ENCODE data around the gene EIF2AK2. TPM values are rescaled to one million over a fixed set of nuclear protein-coding genes. Genes with fewer than 3 reads are reported as not detected.

EIF2AK2 gene
- total RNA-seq, 1 experiment from 2014 or later = 41.7 TPM

DNA sequence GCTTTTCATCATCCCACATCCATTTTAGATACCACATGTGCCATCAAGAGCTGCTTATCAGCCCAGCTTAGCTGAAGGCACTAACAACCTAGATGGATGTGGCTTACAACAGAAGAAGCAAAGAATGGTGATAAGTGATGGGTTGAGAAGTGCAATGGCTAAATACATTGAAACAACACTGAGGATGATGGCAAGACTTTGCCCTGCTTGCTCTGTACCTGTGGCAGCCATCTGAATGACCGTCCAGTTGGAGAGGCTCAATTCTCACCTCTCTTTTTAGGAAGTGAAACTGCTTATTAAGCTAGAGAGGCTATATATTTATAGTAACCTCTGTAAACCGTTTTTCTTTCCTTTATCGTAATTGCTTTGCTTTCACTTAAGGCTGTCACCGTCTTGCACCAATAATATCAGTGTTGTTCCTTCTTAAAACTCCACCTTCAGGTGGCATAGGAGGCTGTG lies 66.7 kb downstream of the EIF2AK2 start:
- no peaks in the 10 kb centered on the region; the same call in 1 of the 2 replicates for H3K36me3 ChIP-seq (ENCODE audit: control insufficient read depth, insufficient read depth, low read length)
- Mint-ChIP-seq H3K9me3 (ENCODE audit: unreplicated experiment) (no peaks in the 10 kb centered on the region), H3K4me1 (ENCODE audit: low read depth, unreplicated experiment) (peaks cover 8% of the 10 kb centered on the region), H3K27me3 (ENCODE audit: insufficient read depth, unreplicated experiment) (no peaks in the 10 kb centered on the region), H3K4me3 (ENCODE audit: unreplicated experiment) (no peak overlapping the region), H3K27ac (ENCODE audit: unreplicated experiment) (no peak overlapping the region), H3K36me3 (ENCODE audit: insufficient read depth, unreplicated experiment) (peaks cover 16% of the 10 kb centered on the region)
- no peak overlapping the region for H3K4me3 ChIP-seq (ENCODE audit: low read depth, low read length)
- no TSS peak for BruUV-seq (replicated peaks)
- POLR2A ChIA-PET = no interaction called here
- H3K4me1 ChIP-seq = peaks cover 9% of the 10 kb centered on the region; the same call in 1 of the 2 replicates
- intact Hi-C loops (cut with micrococcal nuclease; ENCODE audit: unreplicated experiment) = no loop called here
- CTCF ChIA-PET = no interaction called here
- no peak for DNase-seq
- H3K9me3 ChIP-seq = no peaks in the 10 kb centered on the region
- TF ChIP-seq, protein P1, sequence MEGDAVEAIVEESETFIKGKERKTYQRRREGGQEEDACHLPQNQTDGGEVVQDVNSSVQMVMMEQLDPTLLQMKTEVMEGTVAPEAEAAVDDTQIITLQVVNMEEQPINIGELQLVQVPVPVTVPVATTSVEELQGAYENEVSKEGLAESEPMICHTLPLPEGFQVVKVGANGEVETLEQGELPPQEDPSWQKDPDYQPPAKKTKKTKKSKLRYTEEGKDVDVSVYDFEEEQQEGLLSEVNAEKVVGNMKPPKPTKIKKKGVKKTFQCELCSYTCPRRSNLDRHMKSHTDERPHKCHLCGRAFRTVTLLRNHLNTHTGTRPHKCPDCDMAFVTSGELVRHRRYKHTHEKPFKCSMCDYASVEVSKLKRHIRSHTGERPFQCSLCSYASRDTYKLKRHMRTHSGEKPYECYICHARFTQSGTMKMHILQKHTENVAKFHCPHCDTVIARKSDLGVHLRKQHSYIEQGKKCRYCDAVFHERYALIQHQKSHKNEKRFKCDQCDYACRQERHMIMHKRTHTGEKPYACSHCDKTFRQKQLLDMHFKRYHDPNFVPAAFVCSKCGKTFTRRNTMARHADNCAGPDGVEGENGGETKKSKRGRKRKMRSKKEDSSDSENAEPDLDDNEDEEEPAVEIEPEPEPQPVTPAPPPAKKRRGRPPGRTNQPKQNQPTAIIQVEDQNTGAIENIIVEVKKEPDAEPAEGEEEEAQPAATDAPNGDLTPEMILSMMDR (IDR thresholded peaks at IDR 0.05; ENCODE audit: insufficient read depth in 1 of 2, low read depth in 1 of 2, low read length in 1 of 2, severe bottlenecking in 1 of 2, unreplicated experiment in 1 of 2) = no peak
- H3K27me3 ChIP-seq (replicated peaks; ENCODE audit: control insufficient read depth, insufficient read depth, low read length) = no peaks in the 10 kb centered on the region

DNA sequence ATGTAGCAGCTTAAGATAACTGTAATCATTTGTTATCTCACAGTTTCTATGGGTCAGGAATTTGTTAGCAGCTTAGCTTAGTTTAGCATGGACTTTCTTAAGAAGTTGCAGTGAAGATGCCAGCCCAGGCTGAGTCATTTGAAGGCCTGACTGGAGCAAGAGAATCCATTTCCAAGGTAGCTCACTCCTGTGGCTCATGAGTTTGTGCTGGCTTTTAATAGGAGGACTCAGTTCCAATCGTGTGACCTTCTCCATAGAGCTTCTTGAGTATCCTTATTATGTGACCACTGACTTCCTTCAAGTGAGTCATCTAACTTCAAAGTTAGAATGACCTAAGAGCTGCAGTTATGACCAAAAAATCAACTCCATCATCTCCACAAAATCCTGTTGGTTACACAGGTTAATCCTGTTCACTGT lies 71.0 kb downstream of the EIF2AK2 start:
- H3K4me1 ChIP-seq = peaks cover 16% of the 10 kb centered on the region
- TF ChIP-seq, protein P1 (IDR thresholded peaks at IDR 0.05; ENCODE audit: insufficient read depth in 1 of 2, low read depth in 1 of 2, low read length in 1 of 2, severe bottlenecking in 1 of 2, unreplicated experiment in 1 of 2) = no peak
- no peaks in the 10 kb centered on the region for H3K27me3 ChIP-seq (replicated peaks; ENCODE audit: control insufficient read depth, insufficient read depth, low read length)
- no peaks in the 10 kb centered on the region for H3K36me3 ChIP-seq (ENCODE audit: control insufficient read depth, insufficient read depth, low read length)
- POLR2A ChIA-PET = no interaction called here
- H3K9me3 ChIP-seq = no peaks in the 10 kb centered on the region
- Mint-ChIP-seq H3K4me3 (ENCODE audit: unreplicated experiment) (no peak overlapping the region), H3K27ac (ENCODE audit: unreplicated experiment) (no peak overlapping the region), H3K4me1 (ENCODE audit: low read depth, unreplicated experiment) (peaks cover 8% of the 10 kb centered on the region), H3K9me3 (ENCODE audit: unreplicated experiment) (no peaks in the 10 kb centered on the region), H3K36me3 (ENCODE audit: insufficient read depth, unreplicated experiment) (peaks cover 15% of the 10 kb centered on the region), H3K27me3 (ENCODE audit: insufficient read depth, unreplicated experiment) (no peaks in the 10 kb centered on the region)
- BruUV-seq (replicated peaks) = no TSS peak
- CTCF ChIA-PET = no interaction called here
- DNase-seq = no peak
- intact Hi-C loops (cut with micrococcal nuclease; ENCODE audit: unreplicated experiment) = no loop called here
- no peak overlapping the region for H3K4me3 ChIP-seq (ENCODE audit: low read depth, low read length)

DNA sequence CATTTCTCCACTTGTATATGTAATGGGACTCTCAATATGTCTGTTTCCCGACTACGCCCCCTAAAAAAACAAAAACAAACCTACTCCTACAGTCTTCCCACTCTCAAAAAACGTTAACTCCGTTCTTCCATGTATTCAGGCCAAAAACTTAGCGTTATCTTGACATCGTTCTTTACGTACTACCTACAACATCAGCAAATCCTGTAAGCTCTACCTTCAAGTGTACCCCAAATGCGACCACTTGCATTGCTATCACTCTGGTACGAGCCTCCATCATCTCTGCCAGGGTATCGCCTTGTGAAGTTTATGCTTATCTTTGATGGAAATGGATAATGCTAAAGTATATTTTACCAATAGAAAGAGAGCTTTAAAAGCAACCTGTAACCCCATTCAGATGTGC lies 72.0 kb downstream of the EIF2AK2 start:
- Mint-ChIP-seq H3K27ac (ENCODE audit: unreplicated experiment) (no peak overlapping the region), H3K4me3 (ENCODE audit: unreplicated experiment) (no peak overlapping the region), H3K27me3 (ENCODE audit: insufficient read depth, unreplicated experiment) (no peaks in the 10 kb centered on the region), H3K36me3 (ENCODE audit: insufficient read depth, unreplicated experiment) (peaks cover 11% of the 10 kb centered on the region), H3K9me3 (ENCODE audit: unreplicated experiment) (no peaks in the 10 kb centered on the region), H3K4me1 (ENCODE audit: low read depth, unreplicated experiment) (peaks cover 8% of the 10 kb centered on the region)
- DNase-seq = no peak
- POLR2A ChIA-PET = interaction anchor here (0.5 to 1.3 kb wide), 5 partner anchors 35 to 118 kb away, joined by 3 to 7 read pairs (median 3); partner anchors contain the start of genes CEBPZOS and EIF2AK2
- no peaks in the 10 kb centered on the region for H3K27me3 ChIP-seq (replicated peaks; ENCODE audit: control insufficient read depth, insufficient read depth, low read length)
- BruUV-seq (replicated peaks) = no TSS peak
- intact Hi-C loops (cut with micrococcal nuclease; ENCODE audit: unreplicated experiment) = loop anchor here (1.0 to 5.0 kb wide), 2 partner anchors 117 to 304 kb away; partner anchors contain the start of gene STRN
- peaks cover 16% of the 10 kb centered on the region for H3K4me1 ChIP-seq
- H3K4me3 ChIP-seq (ENCODE audit: low read depth, low read length) = peak overlapping the region; percentile 78
- CTCF ChIA-PET = interaction anchor here (0.7 to 1.2 kb wide), 3 partner anchors 8 to 306 kb away, joined by 3 to 4 read pairs (median 3); no protein-coding TSS in a partner anchor
- H3K9me3 ChIP-seq = no peaks in the 10 kb centered on the region
- TF ChIP-seq, protein P1 (IDR thresholded peaks at IDR 0.05; ENCODE audit: insufficient read depth in 1 of 2, low read depth in 1 of 2, low read length in 1 of 2, severe bottlenecking in 1 of 2, unreplicated experiment in 1 of 2) = no peak
- no peaks in the 10 kb centered on the region for H3K36me3 ChIP-seq (ENCODE audit: control insufficient read depth, insufficient read depth, low read length)
